Endodermal cell (in vitro differentiated cells): Measurements from ENCODE around the gene GRIN2C. TPM values are rescaled to one million over a fixed set of nuclear protein-coding genes. Genes with fewer than 3 reads are reported as not detected.
"Not testable (repeated sequence)": the region's sequence is repeated elsewhere in the genome, so short reads cannot be mapped to it uniquely, and the experiment has no call there.

Experiments
- DNase-seq: peaks from one replicate; pipeline ENCODE4 v3.0.0-alpha.2; 2017
- H3K27ac ChIP-seq: 2 replicates; pipeline ENCODE4 v1.5.1; 2013; ENCODE audit warnings: mild to moderate bottlenecking, low read depth, low read length, moderate library complexity
- H3K27me3 ChIP-seq: 2 replicates; pipeline ENCODE4 v1.6.1; 2013; ENCODE audit warnings: mild to moderate bottlenecking, low read length, moderate library complexity; ENCODE audit not compliant: insufficient read depth, control insufficient read depth, poor library complexity, severe bottlenecking
- H3K36me3 ChIP-seq: 2 replicates; pipeline ENCODE4 v1.7.0; 2013; ENCODE audit warnings: mild to moderate bottlenecking, low read length, moderate library complexity; ENCODE audit not compliant: control insufficient read depth, insufficient read depth
- H3K4me1 ChIP-seq: one replicate; pipeline ENCODE4 v1.7.0; 2013; ENCODE audit warnings: low read length; ENCODE audit not compliant: control insufficient read depth, insufficient read depth
- H3K4me3 ChIP-seq: 2 replicates; pipeline ENCODE4 v1.5.1; 2013; ENCODE audit warnings: mild to moderate bottlenecking, low read length, moderate library complexity
- H3K9ac ChIP-seq: 2 replicates; pipeline ENCODE4 v1.6.1; 2013; ENCODE audit warnings: mild to moderate bottlenecking, low read length, moderate library complexity; ENCODE audit not compliant: poor library complexity, severe bottlenecking; ENCODE audit errors: extremely low read depth
- H3K9me3 ChIP-seq: 2 replicates; pipeline ENCODE4 v1.6.1; 2013; ENCODE audit warnings: mild to moderate bottlenecking, low read length, moderate library complexity; ENCODE audit not compliant: control insufficient read depth
- H3K27ac Mint-ChIP-seq: 2 replicates; pipeline ENCODE4 v1.8.0; 2020; ENCODE audit warnings: mixed read lengths
- H3K27me3 Mint-ChIP-seq: 2 replicates; pipeline ENCODE4 v1.8.0; 2021; ENCODE audit warnings: mild to moderate bottlenecking, mixed read lengths; ENCODE audit not compliant: insufficient read depth
- H3K36me3 Mint-ChIP-seq: 2 replicates; pipeline ENCODE4 v1.8.0; 2020; ENCODE audit warnings: low read depth, mixed read lengths
- H3K4me1 Mint-ChIP-seq: 2 replicates; pipeline ENCODE4 v1.8.0; 2020; ENCODE audit warnings: mixed read lengths
- H3K4me3 Mint-ChIP-seq: 2 replicates; pipeline ENCODE4 v1.8.0; 2020; ENCODE audit warnings: mild to moderate bottlenecking, moderate library complexity, mixed read lengths
- H3K9me3 Mint-ChIP-seq: 2 replicates; pipeline ENCODE4 v1.8.0; 2020; ENCODE audit warnings: mild to moderate bottlenecking, mixed read lengths
- CTCF ChIP-seq: fragments of 200-600 bp; sonication (generic); conservative IDR thresholded peaks from 2 replicates; pipeline ENCODE4 v1.5.0; 2021; ENCODE audit warnings: antibody characterized with exemption, mild to moderate bottlenecking
- WGBS, 2 experiments: methylation state at CpG; one replicate each; pipeline versions ENCODE4 v1.1.5 to v1.1.7; 2013; ENCODE audit warnings: missing lambda C conversion rate in 2 of 2, mixed read lengths in 1 of 2; ENCODE audit not compliant: insufficient coverage in 1 of 2, insufficient read length in 1 of 2; 5-methylcytosine and 5-hydroxymethylcytosine counted together
- total RNA-seq, 2 donors: library from RNA; stranded (reverse); fragmentation: NEBNext Ultra II Directional in 1 of 2; extraction: Animal tissue kit (Norgen Biotek cat#: 25700) in 1 of 2; gene quantifications; 2 replicates in 1 of 2; 3 replicates in 1 of 2; pipeline ENCODE4 v1.2.1, GENCODE V29; 2021

Gene GRIN2C
- total RNA-seq, 2 donors from 2014 or later: 0.24 to 0.31 TPM

GRCh38 chr17:74870512-74870911 is 10.8 kb upstream of the GRIN2C start:
- H3K27ac Mint-ChIP-seq: no peak overlapping the region

GRCh38 chr17:74870028-74870427 is 10.3 kb upstream of the GRIN2C start:
- not testable (repeated sequence) for H3K27me3 ChIP-seq, H3K9ac ChIP-seq, H3K27me3 Mint-ChIP-seq, H3K4me1 Mint-ChIP-seq, H3K4me1 ChIP-seq, H3K36me3 ChIP-seq, H3K9me3 ChIP-seq, H3K27ac Mint-ChIP-seq, H3K4me3 ChIP-seq, H3K4me3 Mint-ChIP-seq, H3K27ac ChIP-seq, DNase-seq, H3K36me3 Mint-ChIP-seq, H3K9me3 Mint-ChIP-seq
- WGBS, 2 experiments: 80 to 85% methylated on average over 9 of the region's 9 CpGs

More at GRCh38 chr17:74870512-74870911, 10.8 kb upstream of the GRIN2C start:
- Mint-ChIP-seq H3K4me3 (no peak overlapping the region), H3K27me3 (peaks cover 4% of the 10 kb centered on the region), H3K9me3 (no peaks in the 10 kb centered on the region), H3K36me3 (peaks cover 4% of the 10 kb centered on the region), H3K4me1 (peaks cover 10% of the 10 kb centered on the region)
- Histone ChIP-seq H3K9me3 (no peaks in the 10 kb centered on the region), H3K4me3 (no peak overlapping the region), H3K27me3 (no peaks in the 10 kb centered on the region), H3K27ac (no peak overlapping the region), H3K9ac (no peak overlapping the region), H3K4me1 (no peaks in the 10 kb centered on the region), H3K36me3 (peaks cover 3% of the 10 kb centered on the region)
- TF ChIP-seq CTCF: no peak
- WGBS, 2 experiments: 89% methylated on average over 3 of the region's 3 CpGs; no CpG with 5 or more reads in 1 of the 2 experiments
- DNase-seq: no peak

- Histone ChIP-seq H3K9me3 (no peaks in the 10 kb centered on the region), H3K27me3 (no peaks in the 10 kb centered on the region), H3K36me3 (peaks cover 8% of the 10 kb centered on the region), H3K4me3 (no peak overlapping the region), H3K9ac (no peak overlapping the region), H3K4me1 (no peaks in the 10 kb centered on the region), H3K27ac (no peak overlapping the region)
- H3K9me3 Mint-ChIP-seq: no peaks in the 10 kb centered on the region
- H3K27me3 Mint-ChIP-seq: peaks cover 4% of the 10 kb centered on the region
- peaks cover 7% of the 10 kb centered on the region for H3K36me3 Mint-ChIP-seq
- no peak overlapping the region for H3K27ac Mint-ChIP-seq
- 92% methylated on average over 2 to 6 of the region's 6 CpGs for WGBS, 2 experiments
- peaks cover 9% of the 10 kb centered on the region for H3K4me1 Mint-ChIP-seq
- no peak for TF ChIP-seq CTCF
- H3K4me3 Mint-ChIP-seq: no peak overlapping the region
- no peak for DNase-seq
These were observed 9.2 kb upstream of the GRIN2C start for GRCh38 chr17:74868908-74869255.

GRCh38 chr17:74868251-74868907 is 8.7 kb upstream of the GRIN2C start:
- H3K9ac ChIP-seq: no peak overlapping the region
- peaks cover 13% of the 10 kb centered on the region for H3K36me3 ChIP-seq
- H3K9me3 ChIP-seq: no peaks in the 10 kb centered on the region
- no peak for DNase-seq
- H3K27ac ChIP-seq: no peak overlapping the region
- Mint-ChIP-seq H3K4me3 (no peak overlapping the region), H3K36me3 (peaks cover 8% of the 10 kb centered on the region), H3K27me3 (peaks cover 4% of the 10 kb centered on the region), H3K9me3 (no peaks in the 10 kb centered on the region), H3K4me1 (peaks cover 5% of the 10 kb centered on the region), H3K27ac (no peak overlapping the region)
- no peaks in the 10 kb centered on the region for H3K4me1 ChIP-seq
- no peak for TF ChIP-seq CTCF
- H3K4me3 ChIP-seq: no peak overlapping the region
- 94 to 95% methylated on average over 10 to 12 of the region's 12 CpGs for WGBS, 2 experiments
- no peaks in the 10 kb centered on the region for H3K27me3 ChIP-seq
